Endothelial cell of umbilical vein (primary cell): ENCODE results near the gene GRB14.

Experiments used
- EZH2 ChIP-seq: IDR thresholded peaks from 2 replicates; pipeline ENCODE4 v1.6.1; 2012; ENCODE audit warnings: borderline replicate concordance, low read depth, mild to moderate bottlenecking, moderate library complexity, low read length, inconsistent platforms; ENCODE audit not compliant: severe bottlenecking
- POLR2A ChIP-seq: IDR thresholded peaks from 2 replicates; pipeline ENCODE4 v1.6.1; 2012; ENCODE audit warnings: low read depth, mild to moderate bottlenecking, control low read depth, low read length
- TF ChIP-seq, protein P1 (sequence below), 2 donors: IDR thresholded peaks; 1 replicate in 1 of 2; 2 replicates in 1 of 2; pipeline ENCODE4 v1.5.1; 2011; ENCODE audit warnings: low read length in 2 of 2, mild to moderate bottlenecking in 2 of 2, moderate library complexity in 2 of 2, control low read depth in 1 of 2, inconsistent platforms in 1 of 2, low read depth in 1 of 2; ENCODE audit not compliant: insufficient read depth in 1 of 2; ENCODE audit errors: extremely low read depth in 1 of 2

- TF ChIP-seq, protein P1, sequence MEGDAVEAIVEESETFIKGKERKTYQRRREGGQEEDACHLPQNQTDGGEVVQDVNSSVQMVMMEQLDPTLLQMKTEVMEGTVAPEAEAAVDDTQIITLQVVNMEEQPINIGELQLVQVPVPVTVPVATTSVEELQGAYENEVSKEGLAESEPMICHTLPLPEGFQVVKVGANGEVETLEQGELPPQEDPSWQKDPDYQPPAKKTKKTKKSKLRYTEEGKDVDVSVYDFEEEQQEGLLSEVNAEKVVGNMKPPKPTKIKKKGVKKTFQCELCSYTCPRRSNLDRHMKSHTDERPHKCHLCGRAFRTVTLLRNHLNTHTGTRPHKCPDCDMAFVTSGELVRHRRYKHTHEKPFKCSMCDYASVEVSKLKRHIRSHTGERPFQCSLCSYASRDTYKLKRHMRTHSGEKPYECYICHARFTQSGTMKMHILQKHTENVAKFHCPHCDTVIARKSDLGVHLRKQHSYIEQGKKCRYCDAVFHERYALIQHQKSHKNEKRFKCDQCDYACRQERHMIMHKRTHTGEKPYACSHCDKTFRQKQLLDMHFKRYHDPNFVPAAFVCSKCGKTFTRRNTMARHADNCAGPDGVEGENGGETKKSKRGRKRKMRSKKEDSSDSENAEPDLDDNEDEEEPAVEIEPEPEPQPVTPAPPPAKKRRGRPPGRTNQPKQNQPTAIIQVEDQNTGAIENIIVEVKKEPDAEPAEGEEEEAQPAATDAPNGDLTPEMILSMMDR (IDR thresholded peaks at IDR 0.05; ENCODE audit: extremely low read depth in 1 of 2, insufficient read depth in 1 of 2, low read depth in 1 of 2, low read length in 2 of 2), result no peak
- TF ChIP-seq POLR2A (no peak), EZH2 (no peak)
These were observed 41.8 kb upstream of the GRB14 start for GRCh38 chr2:164662868-164663631.
